Effector memory CD4-positive, alpha-beta T cell (primary cell): ENCODE results near the gene WDR64.

Experiments used
- DNase-seq, 3 donors: peaks; one replicate each; pipeline ENCODE4 v3.0.0-alpha.2; 2020
- H3K27ac ChIP-seq: 2 replicates; pipeline ENCODE4 v1.7.0; 2013; ENCODE audit warnings: mild to moderate bottlenecking, low read length, moderate library complexity; ENCODE audit not compliant: insufficient read depth, poor library complexity, severe bottlenecking
- H3K27me3 ChIP-seq: replicated peaks from 2 replicates; pipeline ENCODE4 v1.7.0; 2013; ENCODE audit warnings: mild to moderate bottlenecking, low read length; ENCODE audit not compliant: insufficient read depth, control insufficient read depth, poor library complexity, severe bottlenecking
- H3K36me3 ChIP-seq: 2 replicates; pipeline ENCODE4 v1.7.0; 2013; ENCODE audit warnings: mild to moderate bottlenecking, low read length, moderate library complexity; ENCODE audit not compliant: control insufficient read depth, insufficient read depth
- H3K4me1 ChIP-seq: 2 replicates; pipeline ENCODE4 v1.7.0; 2013; ENCODE audit warnings: low read length, mild to moderate bottlenecking; ENCODE audit not compliant: control insufficient read depth, insufficient read depth, poor library complexity, severe bottlenecking
- H3K4me3 ChIP-seq: 2 replicates; pipeline ENCODE4 v1.7.0; 2013; ENCODE audit warnings: low read length, low read depth, mild to moderate bottlenecking; ENCODE audit not compliant: insufficient read depth, poor library complexity, severe bottlenecking
- H3K9me3 ChIP-seq: 2 replicates; pipeline ENCODE4 v1.7.0; 2013; ENCODE audit warnings: mild to moderate bottlenecking, low read length, moderate library complexity; ENCODE audit not compliant: control insufficient read depth

The WDR64 gene

GRCh38 chr1:241810769-241811405 lies 158.8 kb downstream of the WDR64 start:
- Histone ChIP-seq H3K36me3 (no peaks in the 10 kb centered on the region), H3K27me3 (no peaks in the 10 kb centered on the region), H3K4me3 (no peak overlapping the region), H3K27ac (no peak overlapping the region), H3K9me3 (no peaks in the 10 kb centered on the region), H3K4me1 (no peaks in the 10 kb centered on the region)
- DNase-seq, result no peak

- Histone ChIP-seq H3K27me3 (no peaks in the 10 kb centered on the region), H3K4me1 (no peaks in the 10 kb centered on the region), H3K4me3 (no peak overlapping the region), H3K9me3 (no peaks in the 10 kb centered on the region), H3K27ac (no peak overlapping the region), H3K36me3 (no peaks in the 10 kb centered on the region)
- DNase-seq, result no peak
Observed at GRCh38 chr1:241813768-241814320, 161.8 kb downstream of the WDR64 start.

GRCh38 chr1:241816008-241816407 lies 163.9 kb downstream of the WDR64 start:
- Histone ChIP-seq H3K27ac (no peak overlapping the region), H3K36me3 (no peaks in the 10 kb centered on the region), H3K9me3 (no peaks in the 10 kb centered on the region), H3K4me1 (no peaks in the 10 kb centered on the region), H3K27me3 (no peaks in the 10 kb centered on the region), H3K4me3 (no peak overlapping the region)
- no peak for DNase-seq

- Histone ChIP-seq H3K27me3 (no peaks in the 10 kb centered on the region), H3K9me3 (no peaks in the 10 kb centered on the region), H3K4me3 (no peak overlapping the region), H3K27ac (no peak overlapping the region), H3K36me3 (no peaks in the 10 kb centered on the region), H3K4me1 (no peaks in the 10 kb centered on the region)
- no peak for DNase-seq
Observed at GRCh38 chr1:241817331-241817792, 165.3 kb downstream of the WDR64 start.

- Histone ChIP-seq H3K4me1 (no peaks in the 10 kb centered on the region), H3K9me3 (no peaks in the 10 kb centered on the region), H3K4me3 (no peak overlapping the region), H3K27me3 (no peaks in the 10 kb centered on the region), H3K27ac (no peak overlapping the region), H3K36me3 (no peaks in the 10 kb centered on the region)
- no peak for DNase-seq
Observed at GRCh38 chr1:241817956-241818612, 166.0 kb downstream of the WDR64 start.

GRCh38 chr1:241819340-241819866 lies 167.3 kb downstream of the WDR64 start:
- Histone ChIP-seq H3K4me3 (no peak overlapping the region), H3K9me3 (no peaks in the 10 kb centered on the region), H3K4me1 (no peaks in the 10 kb centered on the region), H3K36me3 (no peaks in the 10 kb centered on the region), H3K27ac (no peak overlapping the region), H3K27me3 (no peaks in the 10 kb centered on the region)
- DNase-seq, result no peak

- DNase-seq, result no peak
- H3K27ac ChIP-seq, result no peak overlapping the region
- H3K4me3 ChIP-seq, result no peak overlapping the region
- no peaks in the 10 kb centered on the region for H3K9me3 ChIP-seq
- no peaks in the 10 kb centered on the region for H3K27me3 ChIP-seq
- no peaks in the 10 kb centered on the region for H3K36me3 ChIP-seq
- no peaks in the 10 kb centered on the region for H3K4me1 ChIP-seq
Observed at GRCh38 chr1:241821363-241821762, 169.3 kb downstream of the WDR64 start.

- DNase-seq, result no peak
- no peaks in the 10 kb centered on the region for H3K27me3 ChIP-seq
- no peaks in the 10 kb centered on the region for H3K9me3 ChIP-seq
- no peaks in the 10 kb centered on the region for H3K36me3 ChIP-seq
- H3K4me3 ChIP-seq, result no peak overlapping the region
- H3K27ac ChIP-seq, result no peak overlapping the region
- H3K4me1 ChIP-seq, result no peaks in the 10 kb centered on the region
Observed at GRCh38 chr1:241822846-241823245, 170.8 kb downstream of the WDR64 start.

- Histone ChIP-seq H3K4me1 (no peaks in the 10 kb centered on the region), H3K27me3 (no peaks in the 10 kb centered on the region), H3K36me3 (no peaks in the 10 kb centered on the region), H3K9me3 (no peaks in the 10 kb centered on the region), H3K4me3 (no peak overlapping the region), H3K27ac (no peak overlapping the region)
- no peak for DNase-seq
Observed at GRCh38 chr1:241823925-241824324, 171.8 kb downstream of the WDR64 start.

GRCh38 chr1:241825581-241825980 lies 173.5 kb downstream of the WDR64 start:
- Histone ChIP-seq H3K27me3 (no peaks in the 10 kb centered on the region), H3K4me3 (no peak overlapping the region), H3K36me3 (no peaks in the 10 kb centered on the region), H3K4me1 (no peaks in the 10 kb centered on the region), H3K27ac (no peak overlapping the region), H3K9me3 (no peaks in the 10 kb centered on the region)
- no peak for DNase-seq
